SK-N-SH (cell line): ENCODE measurements around the gene MCM10. TPM values are rescaled to one million over a fixed set of nuclear protein-coding genes. Genes with fewer than 3 reads are reported as not detected.

Experiments
- CTCF ChIA-PET: fragments of 300-600, 350-600 bp; formaldehyde crosslinking; extraction: SDS; loops from one replicate; lab custom pipeline; 2021; lab: Yijun Ruan, JAX
- POLR2A ChIA-PET: fragments of 350-600 bp; sonication (Branson Sonifier 250); formaldehyde crosslinking; extraction: SDS; loops from one replicate; lab custom pipeline; 2020; ENCODE audit warnings: antibody characterized with exemption, inconsistent platforms; lab: Yijun Ruan, JAX
- DNase-seq: peaks from one replicate; pipeline ENCODE4 v3.0.0; 2012
- H2AFZ ChIP-seq: fragments of 200-600 bp; sonication (generic); 2 replicates; pipeline ENCODE4 v1.8.1; 2016; ENCODE audit warnings: antibody characterized with exemption, mild to moderate bottlenecking, low read depth
- H3F3A ChIP-seq: fragments of 200-600 bp; sonication (generic); replicated peaks from 2 replicates; pipeline ENCODE3; 2016; ENCODE audit warnings: antibody characterized with exemption, mild to moderate bottlenecking; ENCODE audit not compliant: insufficient read depth
- H3K27ac ChIP-seq, 2 experiments: fragments of 200-500 bp in 1 of 2; fragments of 200-600 bp in 1 of 2; sonication (Bioruptor generic) in 1 of 2; sonication (generic), shearing (Covaris generic) in 1 of 2; 2 replicates each; pipeline versions ENCODE4 v1.5.1 to v1.6.1; 2014 to 2016; ENCODE audit warnings: low read depth in 2 of 2, inconsistent platforms in 1 of 2, low read length in 1 of 2, mild to moderate bottlenecking in 1 of 2, mixed read lengths in 1 of 2
- H3K27me3 ChIP-seq: fragments of 200-600 bp; sonication (generic), shearing (Covaris generic); 2 replicates; pipeline ENCODE4 v1.6.1; 2016; ENCODE audit warnings: mixed run types; ENCODE audit not compliant: insufficient read depth
- H3K36me3 ChIP-seq, 2 experiments: fragments of 200-500 bp in 1 of 2; fragments of 200-600 bp in 1 of 2; sonication (Bioruptor generic) in 1 of 2; sonication (generic) in 1 of 2; replicated peaks in 1 of 2; 2 replicates each; pipeline versions ENCODE3 to v1.5.1; 2014 to 2016; ENCODE audit warnings: low read length in 1 of 2, mild to moderate bottlenecking in 1 of 2; ENCODE audit not compliant: insufficient read depth in 2 of 2, control insufficient read depth in 1 of 2
- H3K4me1 ChIP-seq, 2 experiments: fragments of 200-500 bp in 1 of 2; fragments of 200-600 bp in 1 of 2; sonication (Bioruptor generic) in 1 of 2; sonication (generic), shearing (Covaris generic) in 1 of 2; 2 replicates each; pipeline versions ENCODE4 v1.5.1 to v1.6.1; 2014 to 2016; ENCODE audit warnings: low read depth in 1 of 2, low read length in 1 of 2, mixed run types in 1 of 2; ENCODE audit not compliant: insufficient read depth in 2 of 2, control insufficient read depth in 1 of 2
- H3K4me2 ChIP-seq: fragments of 200-600 bp; sonication (generic), shearing (Covaris generic); 2 replicates; pipeline ENCODE4 v1.6.1; 2017; ENCODE audit warnings: mixed run types
- H3K4me3 ChIP-seq, 2 experiments: fragments of 200-500 bp in 1 of 2; fragments of 200-600 bp in 1 of 2; sonication (Bioruptor generic) in 1 of 2; sonication (generic), shearing (Covaris generic) in 1 of 2; 2 replicates each; pipeline versions ENCODE4 v1.5.1 to v1.8.1; 2014 to 2016; ENCODE audit warnings: low read depth in 2 of 2, inconsistent platforms in 1 of 2, low read length in 1 of 2, mild to moderate bottlenecking in 1 of 2, mixed read lengths in 1 of 2, moderate library complexity in 1 of 2
- H3K79me2 ChIP-seq: fragments of 200-600 bp; sonication (generic); 2 replicates; pipeline ENCODE4 v1.8.1; 2017; ENCODE audit warnings: mild to moderate bottlenecking; ENCODE audit not compliant: insufficient read depth
- H3K9ac ChIP-seq: fragments of 200-600 bp; sonication (generic); 2 replicates; pipeline ENCODE4 v1.6.1; 2017; ENCODE audit warnings: mixed run types
- H3K9me2 ChIP-seq: fragments of 200-600 bp; sonication (generic); 2 replicates; pipeline ENCODE4 v1.6.1; 2017; ENCODE audit warnings: mixed run types
- H3K9me3 ChIP-seq: fragments of 200-600 bp; sonication (generic); 2 replicates; pipeline ENCODE4 v1.6.1; 2017; ENCODE audit warnings: mixed run types, mild to moderate bottlenecking, moderate library complexity
- H4K20me1 ChIP-seq: fragments of 200-600 bp; sonication (generic); 2 replicates; pipeline ENCODE4 v1.6.1; 2017; ENCODE audit warnings: mild to moderate bottlenecking, mixed run types; ENCODE audit not compliant: insufficient read depth
- CHD2 ChIP-seq: fragments of 150-350 bp; IDR thresholded peaks from 2 replicates; pipeline ENCODE4 v1.6.1; 2018; ENCODE audit warnings: low read length; ENCODE audit not compliant: partially characterized antibody
- CTCF ChIP-seq: fragments of 200-600 bp; sonication (generic); IDR thresholded peaks from 2 replicates; pipeline ENCODE4 v1.6.1; 2017; ENCODE audit warnings: antibody characterized with exemption, mild to moderate bottlenecking, moderate library complexity
- EP300 ChIP-seq, 2 experiments: IDR thresholded peaks; 2 replicates each; pipeline versions ENCODE4 v1.4.0 to v1.6.1; 2012; ENCODE audit warnings: borderline replicate concordance in 1 of 2, low read depth in 1 of 2, low read length in 1 of 2
- FOSL2 ChIP-seq: IDR thresholded peaks from 2 replicates; pipeline ENCODE4 v1.4.0; 2012; ENCODE audit warnings: low read depth, mild to moderate bottlenecking, moderate library complexity, borderline replicate concordance
- GABPA ChIP-seq: IDR thresholded peaks from 2 replicates; pipeline ENCODE4 v1.4.0; 2012; ENCODE audit warnings: low read depth, mild to moderate bottlenecking
- GATA2 ChIP-seq: sonication (generic); formaldehyde crosslinking; IDR thresholded peaks from 2 replicates; pipeline ENCODE4 v1.5.0; 2020; ENCODE audit warnings: mild to moderate bottlenecking, missing genetic modification reagents
- IRF3 ChIP-seq: fragments of 150-350 bp; IDR thresholded peaks from 2 replicates; pipeline ENCODE4 v1.6.1; 2016; ENCODE audit warnings: mild to moderate bottlenecking, low read depth, low read length
- JUND ChIP-seq: IDR thresholded peaks from 2 replicates; pipeline ENCODE4 v1.4.0; 2012
- MAX ChIP-seq: IDR thresholded peaks from 2 replicates; pipeline ENCODE4 v1.4.0; 2012; ENCODE audit warnings: low read depth
- NRF1 ChIP-seq: IDR thresholded peaks from 2 replicates; pipeline ENCODE4 v1.6.1; 2012; ENCODE audit warnings: low read depth, mild to moderate bottlenecking, low read length
- POLR2AphosphoS5 ChIP-seq: IDR thresholded peaks from 2 replicates; pipeline ENCODE4 v1.6.1; 2012; ENCODE audit warnings: low read depth, low read length
- RAD21 ChIP-seq: IDR thresholded peaks from 2 replicates; pipeline ENCODE4 v1.6.1; 2012; ENCODE audit warnings: mild to moderate bottlenecking, low read length
- RCOR1 ChIP-seq: fragments of 150-350 bp; IDR thresholded peaks from 2 replicates; pipeline ENCODE4 v1.6.1; 2017; ENCODE audit warnings: antibody characterized with exemption, low read length
- REST ChIP-seq: IDR thresholded peaks from 2 replicates; pipeline ENCODE4 v1.6.1; 2012; ENCODE audit warnings: mild to moderate bottlenecking, low read depth, low read length, moderate library complexity
- SIN3A ChIP-seq: IDR thresholded peaks from 2 replicates; pipeline ENCODE4 v1.6.1; 2012; ENCODE audit warnings: low read depth, mild to moderate bottlenecking, low read length, moderate library complexity, borderline replicate concordance
- USF2 ChIP-seq: fragments of 150-350 bp; IDR thresholded peaks from 2 replicates; pipeline ENCODE4 v1.6.1; 2017; ENCODE audit warnings: antibody characterized with exemption, low read length, low read depth, borderline replicate concordance
- YY1 ChIP-seq: IDR thresholded peaks from 2 replicates; pipeline ENCODE4 v1.4.0; 2012; ENCODE audit warnings: low read depth, mild to moderate bottlenecking
- ZBTB33 ChIP-seq: IDR thresholded peaks from 2 replicates; pipeline ENCODE4 v1.4.0; 2012; ENCODE audit warnings: low read depth, borderline replicate concordance
- WGBS: methylation state at CpG from one replicate; pipeline ENCODE4 v1.1.6; 2017; ENCODE audit warnings: low lambda C conversion rate; 5-methylcytosine and 5-hydroxymethylcytosine counted together
- polyA plus RNA-seq, 3 experiments: library from polyadenylated mRNA; depleted of rRNA; stranded (reverse); fragments of >200 nt; gene quantifications; 2 replicates each; pipeline ENCODE4 v1.2.3, GENCODE V29; 2012

Gene MCM10
- polyA plus RNA-seq, 1 of the 3 experiments (the other 2 are of a cell fraction), result 5.1 TPM

- Histone ChIP-seq H3F3A (no peaks in the 10 kb centered on the region), H3K9ac (no peak overlapping the region), H4K20me1 (no peaks in the 10 kb centered on the region), H2AFZ (no peak overlapping the region), H3K4me2 (no peak overlapping the region), H3K4me1 (no peaks in the 10 kb centered on the region), H3K27ac (no peak overlapping the region), H3K36me3 (peaks cover 10 to 20% of the 10 kb centered on the region in 2 experiments), H3K9me2 (no peaks in the 10 kb centered on the region), H3K4me3 (no peak overlapping the region), H3K9me3 (no peaks in the 10 kb centered on the region), H3K27me3 (no peaks in the 10 kb centered on the region), H3K79me2 (no peaks in the 10 kb centered on the region)
- WGBS, result 100% methylated on average over 4 of the region's 4 CpGs
- no peak for DNase-seq
- POLR2A ChIA-PET, result no interaction called here
- no peak for TF ChIP-seq POLR2AphosphoS5
- TF ChIP-seq YY1, result no peak
- TF ChIP-seq RAD21, result no peak
- TF ChIP-seq GATA2 (CRISPR knock-in tag), result no peak
- no peak for TF ChIP-seq RCOR1
- no peak for TF ChIP-seq CHD2
- TF ChIP-seq JUND, result no peak
- TF ChIP-seq ZBTB33, result no peak
- no peak for TF ChIP-seq FOSL2
- no peak for TF ChIP-seq USF2
- no peak for TF ChIP-seq GABPA
- TF ChIP-seq MAX, result no peak
- no peak for TF ChIP-seq IRF3
- CTCF ChIA-PET, result interaction anchor here (1.0 to 2.4 kb wide), 2 partner anchors 20 to 26 kb away, joined by 4 to 10 read pairs; partner anchors contain the start of gene MCM10
Measured at GRCh38 chr10:13180788-13181187, 19.4 kb downstream of the MCM10 start.

GRCh38 chr10:13182424-13182823, 21.1 kb downstream of the MCM10 start:
- Histone ChIP-seq H3K79me2 (no peaks in the 10 kb centered on the region), H3K9ac (no peak overlapping the region), H4K20me1 (no peaks in the 10 kb centered on the region), H3F3A (no peaks in the 10 kb centered on the region), H3K27me3 (no peaks in the 10 kb centered on the region), H3K36me3 (peaks cover 19 to 27% of the 10 kb centered on the region in 2 experiments), H3K9me3 (no peaks in the 10 kb centered on the region), H3K4me1 (no peaks in the 10 kb centered on the region), H3K27ac (no peak overlapping the region), H2AFZ (no peak overlapping the region), H3K4me3 (no peak overlapping the region), H3K9me2 (no peaks in the 10 kb centered on the region), H3K4me2 (no peak overlapping the region)
- DNase-seq, result no peak
- ChIA-PET CTCF (interaction anchor here (2.4 kb wide), 1 partner anchor 25 kb away, joined by 10 read pairs; no protein-coding TSS in a partner anchor), POLR2A (no interaction called here)
- whole genome bisulfite sequencing, result 85% methylated on average over 1 of the region's 1 CpG
- TF ChIP-seq REST (no peak), EP300 (IDR thresholded peaks at IDR 0.05; ENCODE audit: borderline replicate concordance in 1 of 2, low read depth in 1 of 2, low read length in 1 of 2) (no peak), YY1 (no peak), SIN3A (no peak), CHD2 (no peak), NRF1 (no peak), CTCF (no peak)
